GM21717 (cell line): Measurements from ENCODE around the gene CALHM1.

Experiments
- ATAC-seq: cut with Tn5 transposase; IDR thresholded peaks from one replicate; pipeline ENCODE4 v1.9.1; 2021; ENCODE audit warnings: mild to moderate bottlenecking, moderate library complexity; ENCODE audit not compliant: unreplicated experiment

The CALHM1 gene

DNA sequence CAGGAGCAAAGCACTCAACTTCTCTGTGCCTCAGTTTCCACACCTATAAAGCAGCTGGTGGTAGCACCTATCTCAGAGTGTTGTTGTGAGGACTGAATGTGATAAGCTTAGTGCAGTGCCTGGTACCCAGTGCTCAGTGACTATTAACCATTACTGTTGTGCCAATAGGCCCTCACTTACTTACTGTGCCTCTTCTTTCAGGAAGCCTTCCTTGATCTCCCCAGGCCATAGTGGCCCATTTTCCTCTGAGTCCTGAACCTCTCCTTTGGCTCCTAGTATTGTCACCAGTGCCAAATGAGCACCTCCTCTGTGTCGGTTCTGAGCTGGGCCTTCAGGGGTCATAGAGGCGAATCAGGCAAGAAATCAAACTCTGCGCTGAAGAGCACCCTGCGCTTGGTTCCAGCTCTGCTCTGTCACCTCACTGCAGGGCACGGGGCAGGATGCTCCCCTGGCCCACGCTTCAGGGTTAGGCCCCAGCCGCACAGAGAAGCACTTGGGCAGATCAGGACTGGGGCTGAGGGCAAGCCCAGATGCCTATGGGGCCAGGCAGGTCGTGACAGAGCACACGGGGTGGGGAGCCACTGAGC lies 2.5 kb downstream of the CALHM1 start:
- ATAC-seq, result no peak

DNA sequence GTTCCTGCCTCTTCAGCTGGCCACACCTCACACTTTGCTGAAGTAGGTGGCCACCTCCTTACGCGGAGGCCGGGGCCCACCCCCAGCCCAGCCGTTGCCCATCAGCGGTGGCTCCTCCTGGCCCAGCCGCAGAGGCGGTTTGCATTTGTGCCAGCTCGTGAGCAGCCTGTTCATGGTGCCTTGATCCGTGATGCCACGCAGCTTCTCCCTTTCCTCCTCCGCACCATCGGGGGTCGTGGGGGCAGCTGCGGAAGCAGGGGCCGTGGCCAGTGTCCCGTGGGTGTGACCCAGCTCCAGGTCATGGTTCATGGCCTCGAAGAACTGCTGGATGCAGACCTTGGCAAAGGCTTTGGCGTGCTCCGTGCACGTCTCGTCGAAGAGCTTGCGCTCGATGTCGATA lies 3.5 kb downstream of the CALHM1 start:
- ATAC-seq, result no peak

DNA sequence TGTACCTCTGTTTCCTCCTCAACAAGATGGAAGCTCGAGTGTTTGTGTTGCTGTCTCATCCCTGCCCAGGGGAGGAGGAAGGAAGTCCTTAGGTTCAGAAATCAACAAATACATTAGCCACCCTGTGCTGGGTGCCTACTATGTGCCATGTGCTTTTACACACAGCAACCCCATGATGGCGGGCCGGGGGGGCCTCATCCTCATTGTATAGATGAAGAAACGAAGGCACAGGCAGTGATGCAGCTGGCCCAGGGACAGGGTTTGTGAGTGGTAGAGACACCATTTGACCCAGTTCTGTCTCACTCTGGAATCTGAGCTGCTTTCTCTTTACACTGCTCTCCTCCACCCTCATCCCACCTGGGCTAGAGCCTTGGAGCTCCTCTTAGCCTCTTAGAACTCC lies 4.7 kb downstream of the CALHM1 start:
- ATAC-seq, result no peak

DNA sequence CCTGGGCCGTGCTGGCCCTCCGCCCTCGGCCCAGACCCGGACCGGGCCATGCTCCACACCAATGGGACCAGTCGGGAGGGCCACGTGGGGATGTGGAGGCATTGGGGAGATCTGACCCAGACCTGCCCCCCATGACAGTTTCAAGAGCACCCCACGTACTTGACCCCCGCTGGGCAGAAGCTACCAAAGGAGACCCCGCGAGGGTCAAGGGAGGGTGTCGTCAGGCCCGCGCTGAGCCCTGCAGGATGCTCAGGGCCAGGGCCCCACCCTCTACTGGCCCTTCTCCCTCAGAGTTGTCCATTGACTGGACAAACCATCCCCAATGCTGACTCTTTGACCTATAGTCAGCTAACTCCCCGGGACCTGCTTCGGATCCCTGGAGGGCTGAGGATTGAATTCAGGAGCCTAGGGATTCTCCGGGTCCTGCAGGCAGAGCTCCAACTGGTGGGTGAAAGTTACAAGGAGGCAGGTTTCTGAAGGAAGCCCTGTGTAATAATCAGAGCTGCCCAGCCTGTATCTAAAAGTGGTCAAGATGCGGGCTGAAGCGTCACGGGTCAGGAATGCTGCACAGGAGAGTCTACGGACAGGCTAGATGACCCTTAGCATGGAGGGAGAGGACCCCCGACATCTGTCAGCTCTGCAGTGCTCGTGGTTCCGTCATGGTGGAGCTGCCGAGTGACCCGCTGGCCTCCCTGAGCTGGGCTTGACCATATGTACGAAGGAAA lies 6.0 kb downstream of the CALHM1 start:
- ATAC-seq, result no peak

DNA sequence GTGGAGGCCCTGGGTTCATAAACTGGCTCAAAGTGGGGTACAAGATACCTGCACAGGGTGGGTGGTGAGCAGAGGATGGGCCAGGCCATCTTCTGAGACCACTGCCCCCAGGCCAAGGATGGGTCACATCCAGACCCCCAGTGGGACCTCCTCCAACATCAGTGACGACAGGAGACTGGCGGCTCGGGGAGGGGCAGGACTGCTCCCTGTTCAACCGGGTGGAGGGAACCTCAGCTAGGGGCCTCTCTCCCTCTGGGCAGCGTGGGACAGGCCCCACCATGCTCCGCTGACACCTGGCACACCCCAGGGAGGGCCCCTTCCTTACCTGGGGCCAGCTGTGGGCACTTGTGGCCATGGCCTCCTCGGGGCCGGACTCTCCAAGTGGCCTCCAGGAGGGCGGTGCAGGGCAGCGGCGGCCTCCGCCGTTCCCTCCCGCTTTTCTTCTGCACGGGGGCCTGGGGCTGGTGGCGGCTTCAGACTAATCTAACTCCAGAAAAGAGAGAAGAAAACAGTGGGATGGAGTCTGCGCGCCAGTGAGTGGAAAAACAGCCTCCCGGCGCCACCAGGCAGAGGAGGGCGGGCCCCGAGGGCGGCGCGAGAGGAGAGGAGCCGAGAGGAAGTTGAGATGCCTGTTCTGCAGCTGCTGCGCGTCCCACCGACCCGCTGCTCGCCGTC lies 6.7 kb downstream of the CALHM1 start, which contains the start of gene CALHM2:
CALHM2 (minus strand) TSS at position 540 of the 675 bp plus-strand sequence. CDS start 2,429 bp downstream, outside the sequence.
- peak; percentile 76 for ATAC-seq

DNA sequence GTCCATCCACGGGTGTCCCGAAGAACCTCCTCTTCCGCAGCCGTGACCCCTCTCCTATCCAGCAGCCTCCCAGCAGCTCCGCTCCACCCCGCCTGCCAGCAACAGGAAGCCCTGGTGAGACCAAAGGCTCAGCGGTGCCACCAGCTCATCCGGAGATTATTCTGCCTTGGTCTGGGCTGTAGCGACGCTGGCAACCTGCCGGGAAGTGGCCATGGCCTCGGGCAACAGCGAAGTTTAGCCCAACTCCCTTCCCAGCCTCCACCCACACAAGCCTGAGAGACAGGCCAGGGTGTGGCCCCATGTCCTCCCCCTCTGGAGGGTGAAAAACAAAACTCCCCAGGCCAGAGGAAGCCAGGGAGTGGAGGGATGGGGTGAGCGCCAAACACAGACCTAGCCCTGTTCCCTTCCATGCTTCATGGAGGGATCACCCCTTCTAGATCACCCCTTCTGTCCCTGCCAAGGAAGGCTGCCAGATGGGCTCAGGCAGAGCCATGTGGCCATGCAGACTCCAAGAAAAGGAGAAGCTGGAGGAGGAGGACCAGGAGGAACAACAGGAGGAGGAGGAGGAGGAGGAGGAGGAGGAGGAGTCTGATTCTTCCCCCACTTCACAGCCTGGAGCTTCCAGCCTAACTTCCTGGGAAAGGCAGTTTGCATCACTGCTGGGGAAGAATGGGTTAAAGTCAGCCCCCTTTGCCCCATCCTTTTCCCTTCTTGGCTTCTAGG lies 7.4 kb downstream of the CALHM1 start:
- no peak for ATAC-seq

DNA sequence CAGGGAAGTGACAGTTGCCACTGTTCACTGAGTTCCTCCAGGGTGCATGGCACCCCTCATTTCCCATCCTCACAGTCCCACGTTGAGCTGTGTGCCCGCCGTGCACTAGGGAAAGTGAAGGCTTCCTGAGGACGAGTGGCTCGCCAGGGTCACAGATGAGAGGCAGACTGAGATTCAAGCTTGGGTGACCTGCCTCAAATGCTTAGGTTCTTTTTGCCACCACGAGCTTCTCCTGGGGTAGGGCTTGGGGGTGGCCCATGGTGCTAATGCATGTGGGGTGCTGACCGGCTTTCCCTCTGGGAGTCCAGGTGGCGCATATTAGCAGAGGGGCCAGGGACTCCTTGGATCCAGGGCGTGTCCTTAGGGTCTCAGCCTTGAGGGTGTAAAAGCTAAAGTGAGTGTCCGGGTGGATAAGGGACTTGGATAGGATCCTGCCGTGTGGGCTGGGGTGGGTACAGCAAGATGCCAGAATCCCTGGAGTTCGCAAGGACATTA lies 8.5 kb downstream of the CALHM1 start:
- ATAC-seq, result no peak

DNA sequence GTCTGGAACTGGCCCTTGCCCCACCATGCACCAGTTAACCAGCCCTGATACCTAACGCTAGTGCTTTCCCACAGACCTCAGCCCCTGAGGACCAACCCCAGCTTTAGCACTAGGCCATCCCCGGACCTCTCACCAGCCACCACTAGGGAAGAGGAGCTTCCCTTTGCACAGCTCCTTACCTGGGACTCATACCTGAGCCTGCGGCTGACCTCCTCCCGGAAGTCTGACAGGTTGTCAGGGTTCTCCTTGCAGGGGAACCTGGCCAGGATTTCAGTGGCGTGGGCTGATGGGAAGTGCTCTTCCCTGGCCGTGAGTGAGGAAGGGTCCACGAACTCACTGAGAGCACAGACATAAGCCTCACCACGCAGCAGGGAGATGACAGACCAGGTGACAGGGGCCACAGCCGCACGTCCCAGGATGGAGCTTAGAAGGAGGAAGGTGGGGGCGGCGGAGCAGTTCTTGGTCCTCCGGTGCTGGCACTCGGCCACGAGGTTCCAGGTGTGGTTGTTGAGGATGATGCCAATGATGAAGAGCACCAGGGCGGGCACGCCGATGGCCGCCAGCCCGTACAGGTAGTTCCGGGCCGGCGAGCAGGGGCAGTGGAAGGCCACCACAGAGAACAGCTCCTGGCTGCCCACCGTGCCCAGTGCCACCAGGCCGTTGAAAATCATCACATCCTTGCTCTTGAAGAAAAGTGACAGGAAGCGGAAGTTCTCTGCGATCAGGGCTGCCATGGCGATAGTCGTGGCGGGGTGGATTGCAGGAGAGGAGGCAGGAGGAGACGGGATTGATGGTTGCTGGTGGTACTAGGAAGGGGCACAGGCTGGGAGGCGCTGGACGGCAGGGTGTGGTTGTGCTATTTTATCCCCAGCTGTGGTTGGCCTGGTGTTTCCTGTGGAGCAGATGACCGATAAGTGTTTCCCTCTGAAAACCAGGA lies 9.2 kb downstream of the CALHM1 start:
- no peak for ATAC-seq

DNA sequence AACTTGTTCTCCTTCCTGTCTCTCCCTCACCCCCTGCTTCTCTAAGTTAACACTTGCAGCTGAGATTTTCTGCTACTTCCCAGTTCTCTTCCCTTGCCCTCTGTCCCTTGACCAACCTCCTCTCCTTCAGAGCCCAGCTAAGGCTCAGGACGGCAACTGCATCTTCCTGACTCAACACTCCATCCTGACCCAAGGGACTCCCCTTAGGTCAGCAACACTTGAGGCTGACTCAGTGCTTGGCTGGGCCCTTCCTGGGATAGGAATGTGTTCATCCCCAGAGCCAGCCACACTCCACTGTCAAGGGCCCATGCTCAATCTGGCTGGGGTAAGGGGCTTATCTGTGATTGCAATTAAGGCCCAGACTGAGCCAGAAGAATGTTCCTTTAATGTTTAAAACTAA lies 10.0 kb downstream of the CALHM1 start:
- no peak for ATAC-seq

DNA sequence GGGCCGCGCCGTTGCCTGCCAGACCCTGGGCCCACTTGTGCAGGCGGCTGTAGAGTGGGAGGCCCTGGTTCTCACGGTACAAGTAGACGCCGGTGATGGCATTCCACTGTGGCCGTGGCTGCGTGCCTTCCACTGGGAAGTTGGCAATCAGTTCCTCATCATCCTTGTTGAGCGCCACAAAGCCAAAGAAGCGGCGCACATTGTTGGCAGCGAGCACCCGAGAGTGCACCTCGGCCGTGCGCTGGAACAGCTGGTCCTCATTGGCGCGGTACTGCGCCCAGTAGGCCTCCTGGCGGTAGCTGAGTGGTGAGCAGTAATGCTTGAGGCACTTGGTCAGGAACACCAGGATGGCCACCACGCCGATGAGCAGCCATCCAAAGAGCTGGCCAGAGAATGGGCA lies 11.5 kb downstream of the CALHM1 start:
- ATAC-seq, result no peak

DNA sequence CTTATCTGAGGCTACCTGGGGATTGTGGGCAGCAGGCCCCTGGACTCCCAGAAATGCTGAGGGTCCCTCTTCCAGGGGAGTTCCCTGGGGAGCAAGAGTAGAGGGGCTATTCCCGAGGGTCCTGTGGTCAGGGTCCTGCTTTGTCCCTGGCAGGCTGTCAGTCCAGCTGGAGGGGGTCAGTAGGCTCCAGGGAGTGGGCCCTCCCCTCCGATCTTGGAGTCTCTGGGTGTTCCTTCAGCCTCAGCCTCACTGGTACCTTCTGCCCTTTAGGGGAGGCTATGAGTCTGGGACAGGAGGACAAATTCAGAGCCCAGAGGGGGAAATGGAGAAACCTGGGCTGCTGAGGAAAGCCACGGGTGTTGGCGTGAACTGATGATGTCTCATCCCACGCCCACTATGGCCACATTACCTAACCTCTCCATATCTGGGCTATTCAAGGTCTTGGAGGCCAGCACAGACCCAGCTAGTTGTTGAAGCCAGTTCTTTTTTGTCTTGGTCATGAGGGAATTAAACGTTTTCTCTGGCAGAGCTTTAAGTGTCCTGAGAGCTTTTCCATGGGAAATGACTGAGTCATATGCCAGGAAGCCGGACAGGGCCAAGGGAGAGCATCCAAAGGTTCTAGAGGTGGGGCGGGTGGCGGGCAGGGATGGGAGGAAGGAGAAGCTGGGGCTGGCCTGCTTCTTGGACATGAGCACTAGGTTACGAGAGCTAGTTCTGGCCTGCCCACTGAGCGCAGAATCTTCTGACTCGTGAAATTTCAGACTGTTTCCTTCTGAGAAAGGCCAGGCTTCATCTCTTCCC lies 12.7 kb downstream of the CALHM1 start:
- ATAC-seq, result no peak

DNA sequence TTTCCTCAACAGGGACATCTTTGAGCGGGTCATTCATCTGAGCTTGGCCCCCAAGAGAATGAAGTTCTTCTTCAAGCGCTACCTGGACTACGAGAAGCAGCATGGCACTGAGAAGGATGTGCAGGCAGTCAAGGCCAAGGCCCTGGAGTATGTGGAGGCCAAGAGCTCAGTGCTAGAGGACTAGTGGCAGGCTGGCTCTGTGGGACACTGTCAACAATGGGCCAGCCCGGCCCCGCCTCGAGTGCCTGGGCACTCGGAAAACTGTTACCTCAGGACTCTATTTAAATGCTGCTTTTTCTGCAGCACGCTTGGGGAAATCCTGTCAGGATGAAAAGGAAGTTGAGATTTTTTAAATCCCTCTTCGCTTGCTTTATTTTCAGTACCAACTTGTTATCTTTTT lies 13.3 kb downstream of the CALHM1 start:
- no peak for ATAC-seq

DNA sequence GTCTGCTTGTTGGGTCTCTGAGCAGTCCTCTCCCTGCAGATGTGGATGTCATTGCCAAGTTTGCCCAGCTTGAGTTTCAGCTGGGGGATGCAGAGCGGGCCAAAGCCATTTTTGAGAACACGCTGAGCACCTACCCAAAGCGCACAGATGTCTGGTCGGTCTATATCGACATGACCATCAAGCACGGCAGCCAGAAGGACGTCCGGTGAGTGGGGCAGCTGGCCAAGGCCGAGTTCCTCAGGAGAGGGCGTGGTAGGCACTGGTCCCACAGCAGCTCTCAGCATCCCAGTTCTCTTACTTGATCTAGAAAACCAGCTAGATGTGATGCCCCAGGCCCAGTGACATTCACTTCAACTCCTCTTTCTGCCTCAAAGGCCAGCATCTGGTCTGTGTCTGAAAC lies 14.2 kb downstream of the CALHM1 start:
- no peak for ATAC-seq

DNA sequence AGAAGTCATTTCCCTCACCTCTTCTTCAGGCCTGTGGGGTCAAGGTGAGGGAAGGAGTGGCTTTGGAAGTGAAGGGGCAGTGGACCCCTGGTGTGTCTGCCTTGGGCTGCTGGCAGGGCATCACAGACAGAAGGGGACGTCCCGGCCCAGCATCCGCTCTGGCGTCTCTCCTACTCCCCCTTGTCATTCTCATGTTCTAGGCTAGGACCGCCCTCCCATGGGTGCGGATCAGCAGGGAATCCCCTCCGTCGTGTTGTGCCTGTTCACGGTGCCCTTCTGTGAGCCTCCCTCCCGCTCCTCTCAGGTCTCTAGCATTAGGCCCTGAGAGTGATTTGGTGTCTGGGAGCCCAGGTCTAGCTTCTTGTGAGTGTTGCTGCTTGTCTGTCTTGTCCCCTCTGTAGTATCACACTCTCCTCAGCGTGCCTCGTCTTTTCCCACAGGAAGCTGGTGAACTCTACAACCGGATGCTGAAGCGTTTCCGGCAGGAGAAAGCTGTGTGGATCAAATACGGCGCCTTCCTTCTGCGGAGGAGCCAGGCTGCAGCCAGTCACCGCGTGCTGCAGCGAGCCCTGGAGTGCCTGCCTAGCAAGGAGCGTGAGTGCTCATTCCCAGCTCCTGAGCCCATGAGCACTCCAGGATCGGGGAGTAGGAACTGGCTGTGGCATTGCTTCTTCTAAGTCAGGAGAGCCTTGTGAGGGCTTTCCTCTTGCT lies 15.1 kb downstream of the CALHM1 start:
- no peak for ATAC-seq

DNA sequence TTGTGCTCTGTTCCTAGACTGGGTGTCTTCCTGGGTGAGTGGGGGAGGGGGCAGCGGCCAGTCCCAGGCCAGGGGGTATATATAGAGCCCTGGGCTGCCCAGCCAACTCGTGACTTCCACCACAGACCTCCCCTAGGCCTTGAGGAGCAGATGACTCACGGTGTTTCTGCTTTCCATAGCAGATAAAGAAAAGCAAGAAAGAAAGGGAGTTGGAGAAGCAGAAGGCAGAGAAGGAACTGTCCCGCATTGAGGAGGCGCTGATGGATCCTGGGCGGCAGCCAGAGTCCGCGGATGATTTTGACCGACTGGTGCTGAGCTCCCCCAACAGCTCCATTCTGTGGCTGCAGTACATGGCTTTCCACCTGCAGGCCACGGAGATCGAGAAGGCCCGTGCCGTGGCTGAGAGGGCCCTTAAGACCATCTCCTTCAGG lies 16.7 kb downstream of the CALHM1 start:
- no peak for ATAC-seq

DNA sequence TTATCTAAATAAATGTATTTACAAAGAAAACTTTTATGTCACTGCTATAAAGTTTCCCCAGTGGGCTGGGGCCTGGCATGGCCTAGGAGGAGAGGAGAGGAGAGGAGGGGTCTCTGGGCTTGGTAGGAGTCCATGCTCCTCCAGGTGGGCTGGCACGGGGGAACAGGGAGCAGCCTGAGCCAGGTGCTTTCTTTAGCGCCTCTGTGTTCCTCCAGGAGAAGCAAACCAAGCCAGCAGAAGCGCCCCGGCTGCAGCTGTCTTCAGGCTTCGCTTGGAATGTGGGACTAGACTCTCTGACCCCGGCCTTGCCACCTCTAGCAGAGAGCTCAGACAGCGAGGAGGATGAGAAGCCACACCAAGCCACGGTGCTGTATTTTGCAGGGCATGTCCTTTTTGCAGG lies 17.1 kb downstream of the CALHM1 start:
- ATAC-seq, result no peak

DNA sequence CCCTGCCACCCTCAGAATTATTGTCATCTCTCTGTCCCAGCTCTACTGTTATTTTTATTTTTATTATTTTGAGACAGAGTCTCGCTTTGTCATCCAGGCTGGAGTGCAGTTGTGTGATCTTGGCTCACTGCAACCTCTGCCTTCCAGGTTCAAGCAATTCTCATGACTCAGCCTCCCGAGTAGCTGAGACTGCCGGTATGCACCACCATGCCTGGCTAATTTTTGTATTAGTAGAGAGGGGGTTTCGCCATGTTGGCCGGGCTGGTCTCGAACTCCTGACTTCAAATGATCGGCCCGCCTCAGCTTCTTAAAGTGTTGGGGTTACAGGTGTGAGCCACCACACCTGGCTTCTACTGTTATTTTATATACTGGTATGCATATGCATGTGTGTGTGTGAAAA lies 17.5 kb downstream of the CALHM1 start:
- no peak for ATAC-seq

DNA sequence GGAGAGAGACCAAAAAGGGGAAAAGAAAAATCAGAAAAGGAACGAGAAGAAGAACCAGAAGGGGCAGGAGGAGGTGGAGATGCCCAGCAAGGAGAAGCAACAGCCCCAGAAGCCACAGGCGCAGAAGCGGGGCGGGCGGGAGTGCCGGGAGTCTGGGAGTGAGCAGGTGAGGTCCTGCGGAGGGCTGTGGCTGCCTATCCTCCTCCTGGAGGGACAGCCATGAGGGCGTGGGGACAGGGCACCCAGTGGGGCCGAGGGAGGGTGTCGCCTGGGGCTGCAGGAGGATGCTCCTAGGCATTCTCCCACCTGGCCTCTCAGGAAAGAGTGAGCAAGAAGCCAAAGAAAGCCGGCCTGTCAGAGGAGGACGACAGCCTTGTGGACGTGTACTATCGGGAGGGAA lies 18.3 kb downstream of the CALHM1 start:
- ATAC-seq, result no peak

DNA sequence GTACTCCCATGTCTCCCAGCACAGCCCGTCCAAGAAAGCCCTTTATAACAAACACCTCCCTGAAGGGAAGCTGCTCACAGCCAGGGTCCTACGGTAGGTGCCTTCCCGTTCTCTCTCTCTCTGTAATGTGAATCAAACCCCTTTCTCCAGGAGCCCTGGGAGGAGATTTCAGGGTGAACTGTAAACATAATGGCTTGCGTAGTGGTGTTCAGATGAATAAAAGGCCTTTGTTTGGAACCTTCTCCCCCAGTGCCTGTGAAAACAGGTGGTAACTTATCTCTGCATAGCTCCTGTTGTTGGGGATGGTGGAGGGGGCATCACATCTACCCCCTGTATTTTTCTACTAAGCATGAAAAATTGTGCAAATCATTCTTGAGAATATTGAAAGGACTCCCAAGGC lies 18.9 kb downstream of the CALHM1 start:
- ATAC-seq, result no peak
